GM15510 (cell line): ENCODE data around the gene GBF1.

Experiments used
- POLR2A ChIP-seq: IDR thresholded peaks from 3 replicates; pipeline ENCODE4 v1.6.1; 2011; ENCODE audit warnings: borderline replicate concordance; ENCODE audit not compliant: insufficient read length; ENCODE audit errors: extremely low read depth

Gene GBF1

GRCh38 chr10:102399217-102400021, 154.1 kb downstream of the GBF1 start:
- TF ChIP-seq POLR2A = peak; percentile 53

DNA sequence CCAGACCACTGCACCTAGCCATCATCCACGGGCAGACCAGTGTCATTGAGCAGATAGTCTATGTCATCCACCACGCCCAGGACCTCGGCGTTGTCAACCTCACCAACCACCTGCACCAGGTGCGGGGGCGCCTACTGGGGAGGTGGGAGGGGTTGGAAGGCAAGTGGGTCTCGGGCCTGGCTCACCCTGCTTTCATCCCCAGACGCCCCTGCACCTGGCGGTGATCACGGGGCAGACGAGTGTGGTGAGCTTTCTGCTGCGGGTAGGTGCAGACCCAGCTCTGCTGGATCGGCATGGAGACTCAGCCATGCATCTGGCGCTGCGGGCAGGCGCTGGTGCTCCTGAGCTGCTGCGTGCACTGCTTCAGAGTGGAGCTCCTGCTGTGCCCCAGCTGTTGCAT, 154.7 kb downstream of the GBF1 start:
- peak; percentile 18 for TF ChIP-seq POLR2A

GRCh38 chr10:102400598-102401341, 155.4 kb downstream of the GBF1 start:
- TF ChIP-seq POLR2A = no peak

GRCh38 chr10:102401342-102401654, 156.0 kb downstream of the GBF1 start:
- TF ChIP-seq POLR2A = no peak

- TF ChIP-seq POLR2A = no peak
Measured at GRCh38 chr10:102401735-102402511, 156.6 kb downstream of the GBF1 start.

GRCh38 chr10:102402512-102402896, 157.2 kb downstream of the GBF1 start:
- TF ChIP-seq POLR2A = no peak

DNA sequence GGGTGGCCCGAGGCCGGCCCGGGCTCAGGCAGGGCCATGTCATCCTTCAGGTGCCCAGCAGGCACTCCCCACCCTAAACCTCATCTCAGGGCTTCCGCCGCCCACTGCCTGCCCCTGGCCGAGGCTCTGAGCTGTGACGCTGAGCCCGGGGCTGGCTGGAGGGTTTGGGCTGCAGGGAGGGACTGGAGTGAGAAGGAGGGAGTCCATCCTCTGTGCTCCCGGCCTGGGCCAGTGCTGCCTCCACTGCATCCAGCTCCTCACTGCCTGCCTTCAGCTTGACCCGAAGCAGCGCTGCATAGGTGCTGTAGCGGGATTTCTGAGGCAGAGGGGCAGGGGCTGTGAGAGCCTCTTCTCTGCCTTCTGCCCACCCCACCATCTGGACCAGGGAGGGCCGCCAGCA, 157.8 kb downstream of the GBF1 start:
- peak; percentile 14 for TF ChIP-seq POLR2A

DNA sequence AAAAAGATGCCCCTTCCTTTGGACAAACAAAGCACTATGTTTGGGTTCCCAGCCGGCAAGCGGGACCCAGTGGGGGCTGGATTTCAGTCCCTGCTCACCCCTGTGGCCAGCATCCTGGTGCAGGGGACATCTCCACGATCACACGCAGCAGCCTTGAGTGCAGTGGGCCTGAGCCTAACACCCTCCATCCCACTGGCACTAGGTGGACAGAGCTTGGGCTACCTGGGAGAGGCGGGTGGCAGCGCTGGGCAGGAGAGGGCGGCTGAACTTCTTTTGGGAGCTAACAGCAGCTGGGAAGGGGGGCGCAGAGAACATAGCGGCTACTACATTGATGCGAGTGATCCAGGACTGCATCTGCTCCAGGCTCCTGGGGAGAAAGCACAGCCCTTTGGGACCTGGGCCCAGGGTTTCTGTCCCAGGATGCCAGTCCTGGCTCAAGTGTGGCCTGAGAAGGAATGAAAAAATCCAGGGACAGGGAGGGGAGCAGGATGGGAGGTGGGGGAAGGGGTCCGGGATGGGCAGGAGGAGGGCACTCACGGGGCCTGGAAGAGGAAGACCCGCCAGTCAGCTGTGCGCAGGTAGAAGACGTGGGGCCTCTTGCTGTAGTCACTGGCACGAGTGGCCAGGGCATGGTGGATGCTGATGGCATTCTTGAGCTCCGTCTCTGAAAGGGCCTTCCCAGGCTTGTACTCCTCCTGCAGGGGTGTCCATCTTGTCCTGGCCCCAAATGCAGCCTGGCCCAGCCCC, 159.2 kb downstream of the GBF1 start:
- TF ChIP-seq POLR2A = peak; percentile 16

DNA sequence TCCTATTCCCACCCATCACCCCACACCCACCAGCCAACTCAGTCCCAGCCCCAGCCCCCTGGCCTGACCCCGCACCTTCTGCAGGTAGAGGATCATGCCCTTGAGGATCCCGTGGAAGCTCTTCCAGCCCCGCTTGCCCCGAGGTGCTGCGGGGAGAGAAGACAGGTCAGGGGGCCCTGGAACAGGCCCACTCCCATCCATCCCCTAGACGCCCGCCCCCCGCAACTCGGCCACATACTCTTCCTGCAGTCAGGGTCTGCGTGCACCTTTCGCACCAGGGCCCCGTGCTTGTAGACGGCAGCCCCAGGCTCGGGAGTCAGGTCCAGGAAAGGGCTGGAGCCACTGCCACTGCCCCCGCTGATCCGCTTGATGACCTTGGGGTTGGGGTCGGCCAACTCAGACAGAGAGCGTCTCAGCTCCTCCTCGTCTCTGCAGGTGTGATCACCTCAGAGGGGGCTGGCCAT, 159.8 kb downstream of the GBF1 start:
- TF ChIP-seq POLR2A = peak; percentile 10

GRCh38 chr10:102405632-102406031, 160.3 kb downstream of the GBF1 start:
- no peak for TF ChIP-seq POLR2A

DNA sequence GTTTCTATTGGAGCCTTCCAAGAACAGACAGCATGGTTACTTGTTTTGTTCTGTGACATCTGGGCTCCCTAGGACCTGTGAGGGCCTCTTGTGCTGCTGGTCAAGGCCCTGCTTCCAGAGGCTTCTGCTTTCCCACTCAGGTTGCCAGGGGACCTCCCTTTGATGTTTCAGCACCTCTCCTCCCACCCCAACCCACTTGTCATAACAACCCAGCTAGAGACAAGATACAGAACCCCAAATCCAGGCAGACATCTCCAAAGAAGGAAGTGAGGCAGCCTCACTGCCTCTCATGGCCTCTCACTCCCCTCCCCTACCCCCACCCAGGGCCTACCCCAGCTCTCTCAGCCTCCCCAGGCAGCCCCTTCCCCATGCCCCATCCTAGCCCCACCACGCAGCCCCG, 161.5 kb downstream of the GBF1 start:
- TF ChIP-seq POLR2A = no peak

DNA sequence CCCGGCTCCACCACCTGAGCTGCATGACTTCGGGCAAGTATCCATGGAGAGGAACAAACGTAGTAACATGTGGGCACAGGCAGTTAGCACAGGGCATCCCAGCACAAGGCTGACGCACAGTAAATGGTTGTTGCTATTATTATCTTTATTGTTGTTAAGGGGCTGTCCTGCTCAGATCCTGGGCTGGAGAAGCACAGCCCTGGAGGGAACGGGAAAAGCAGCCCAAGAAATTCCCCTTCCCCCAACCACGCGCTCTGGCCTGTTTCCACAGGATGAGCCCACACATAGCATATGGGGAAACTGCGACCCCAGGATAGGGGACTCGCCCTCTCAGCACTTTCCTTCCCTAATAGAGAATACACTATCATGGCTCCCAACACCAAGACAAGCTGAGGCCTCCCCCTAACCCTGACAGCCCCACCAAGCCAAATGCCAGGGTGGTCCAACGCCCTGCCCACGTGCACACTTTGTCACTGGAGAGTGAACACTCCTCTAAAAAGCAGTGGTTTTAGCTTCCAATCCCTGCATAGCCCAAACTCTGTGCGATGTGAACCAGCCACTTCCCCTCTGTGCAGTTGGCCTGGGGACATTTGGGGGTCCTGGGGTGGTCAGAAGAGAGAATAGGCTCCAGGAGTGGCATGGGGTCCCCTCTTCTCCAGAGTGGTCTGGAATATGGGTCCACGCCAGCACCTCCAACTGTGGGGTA, 162.2 kb downstream of the GBF1 start:
- no peak for TF ChIP-seq POLR2A

DNA sequence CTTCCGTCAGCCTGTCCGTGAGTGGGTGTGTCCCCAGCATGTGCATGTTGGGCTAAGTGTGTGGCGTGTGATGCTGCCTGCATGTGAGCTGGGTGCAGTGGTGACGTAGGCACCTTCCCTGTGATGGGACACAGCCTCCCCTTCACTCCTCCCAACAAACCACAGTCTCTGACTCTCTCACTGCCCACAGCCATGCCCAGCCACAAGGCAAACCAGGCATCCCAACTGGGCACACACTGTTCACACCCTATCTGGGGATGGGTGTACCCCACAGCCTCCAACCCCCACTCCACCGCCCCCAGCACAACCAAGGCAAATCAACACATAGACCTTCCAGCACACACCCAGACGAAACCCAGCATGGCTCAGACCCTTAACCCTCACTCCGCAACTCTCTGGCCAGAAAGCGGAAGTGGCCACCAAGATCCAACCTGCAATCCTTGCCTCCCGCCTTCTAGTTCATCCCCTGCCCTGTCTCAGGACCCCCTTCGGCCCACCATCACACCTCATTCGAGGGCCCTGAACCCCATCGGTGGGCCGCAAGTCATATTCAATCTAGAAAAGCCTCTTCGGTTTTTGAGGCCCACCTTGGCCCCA, 162.9 kb downstream of the GBF1 start:
- no peak for TF ChIP-seq POLR2A
